ENCODE data around the gene PPP2R3B. TPM values are rescaled to one million over a fixed set of nuclear protein-coding genes. Genes with fewer than 3 reads are reported as not detected.

Gene PPP2R3B
- total RNA-seq, 4 donors from 2014 or later = 7.8 to 27.9 (median 11.6) TPM

GRCh38 chrX:355329-356050 lies 31.2 kb downstream of the PPP2R3B start:
- intact Hi-C loops (cut with DNase I; ENCODE audit: low total_unique reads) (no loop called here), in situ Hi-C loops (cut with MboI; ENCODE audit: low pct_ligation_motif_present in 1 of 4, low pct_unique_long_range_greater_than_20kb in 1 of 4, low sequenced_read_pairs in 3 of 4) (no loop called here)

GRCh38 chrX:353566-354535 lies 32.9 kb downstream of the PPP2R3B start:
- 95 to 100% methylated on average over 3 to 36 of the region's 39 CpGs for WGBS, 2 donors (ENCODE audit: low coverage in 1 of 2)
- intact Hi-C loops (cut with DNase I; ENCODE audit: low total_unique reads) = no loop called here

More at GRCh38 chrX:355329-356050, 31.2 kb downstream of the PPP2R3B start:
- WGBS, 2 donors (ENCODE audit: low coverage in 1 of 2) = 91 to 92% methylated on average over 14 to 35 of the region's 35 CpGs
- TF ChIP-seq EP300 (IDR thresholded peaks at IDR 0.05; ENCODE audit: low read depth) (no peak), POLR2AphosphoS5 (IDR thresholded peaks at IDR 0.05) (no peak), POLR2A (IDR thresholded peaks at IDR 0.05) (no peak)
- TF ChIP-seq, protein P1, sequence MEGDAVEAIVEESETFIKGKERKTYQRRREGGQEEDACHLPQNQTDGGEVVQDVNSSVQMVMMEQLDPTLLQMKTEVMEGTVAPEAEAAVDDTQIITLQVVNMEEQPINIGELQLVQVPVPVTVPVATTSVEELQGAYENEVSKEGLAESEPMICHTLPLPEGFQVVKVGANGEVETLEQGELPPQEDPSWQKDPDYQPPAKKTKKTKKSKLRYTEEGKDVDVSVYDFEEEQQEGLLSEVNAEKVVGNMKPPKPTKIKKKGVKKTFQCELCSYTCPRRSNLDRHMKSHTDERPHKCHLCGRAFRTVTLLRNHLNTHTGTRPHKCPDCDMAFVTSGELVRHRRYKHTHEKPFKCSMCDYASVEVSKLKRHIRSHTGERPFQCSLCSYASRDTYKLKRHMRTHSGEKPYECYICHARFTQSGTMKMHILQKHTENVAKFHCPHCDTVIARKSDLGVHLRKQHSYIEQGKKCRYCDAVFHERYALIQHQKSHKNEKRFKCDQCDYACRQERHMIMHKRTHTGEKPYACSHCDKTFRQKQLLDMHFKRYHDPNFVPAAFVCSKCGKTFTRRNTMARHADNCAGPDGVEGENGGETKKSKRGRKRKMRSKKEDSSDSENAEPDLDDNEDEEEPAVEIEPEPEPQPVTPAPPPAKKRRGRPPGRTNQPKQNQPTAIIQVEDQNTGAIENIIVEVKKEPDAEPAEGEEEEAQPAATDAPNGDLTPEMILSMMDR (IDR thresholded peaks at IDR 0.05) = no peak
- H3K4me3 ChIP-seq = no peak overlapping the region
- H3K36me3 ChIP-seq = peaks cover 0 to 4% (median under 1%) of the 10 kb centered on the region in 4 donors
- H3K4me1 ChIP-seq = no peaks in the 10 kb centered on the region
- no peak overlapping the region for H3K27ac ChIP-seq
- peaks cover 6 to 9% of the 10 kb centered on the region in 2 donors for H3K9me3 ChIP-seq
- no peak for DNase-seq
- H3K27me3 ChIP-seq = no peaks in the 10 kb centered on the region

DNA sequence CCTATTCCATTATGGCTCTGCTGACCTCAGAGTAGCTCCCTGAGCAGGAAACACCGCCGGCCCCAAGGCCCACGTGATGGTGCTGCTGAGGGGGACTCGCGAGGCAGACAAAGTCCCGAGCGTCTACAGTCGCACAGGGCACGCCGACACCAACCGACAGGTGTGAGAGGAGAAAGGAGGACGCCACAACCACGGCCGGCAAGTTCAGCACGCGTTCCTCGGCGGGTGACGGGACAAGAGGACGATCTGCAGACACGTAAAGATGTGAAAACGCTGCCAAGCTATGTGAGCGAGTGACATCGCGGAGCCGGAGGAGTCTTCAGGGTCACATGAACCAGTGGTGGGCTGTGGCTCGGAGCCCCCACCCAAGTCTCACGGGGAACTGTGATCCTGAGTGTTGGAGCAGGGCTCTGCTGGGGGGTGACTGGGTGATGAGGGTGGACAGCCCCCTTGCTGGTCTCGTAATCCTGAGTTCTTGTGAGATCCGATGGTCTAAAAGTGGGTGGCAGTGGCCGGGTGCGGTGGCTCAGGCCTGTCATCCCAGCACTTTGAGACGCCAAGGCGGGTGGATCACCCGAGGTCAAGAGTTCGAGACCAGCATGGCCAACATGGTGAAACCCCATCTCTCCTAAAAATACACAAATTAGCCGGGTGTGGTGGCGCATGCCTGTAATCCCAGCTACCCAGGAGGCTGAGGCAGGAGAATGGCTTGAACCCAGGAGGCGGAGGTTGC lies 34.0 kb downstream of the PPP2R3B start:
- H3K4me1 ChIP-seq = no peaks in the 10 kb centered on the region
- TF ChIP-seq EP300 (IDR thresholded peaks at IDR 0.05; ENCODE audit: low read depth) (no peak), POLR2A (IDR thresholded peaks at IDR 0.05) (no peak), POLR2AphosphoS5 (IDR thresholded peaks at IDR 0.05) (no peak)
- TF ChIP-seq, protein P1 (IDR thresholded peaks at IDR 0.05) = no peak
- H3K4me3 ChIP-seq = no peak overlapping the region
- in situ Hi-C loops (cut with MboI; ENCODE audit: low pct_ligation_motif_present in 1 of 4, low pct_unique_long_range_greater_than_20kb in 1 of 4, low sequenced_read_pairs in 3 of 4) = no loop called here
- no peak overlapping the region for H3K27ac ChIP-seq
- H3K9me3 ChIP-seq = no peaks in the 10 kb centered on the region
- intact Hi-C loops (cut with DNase I; ENCODE audit: low total_unique reads) = no loop called here
- H3K36me3 ChIP-seq = no peaks in the 10 kb centered on the region
- H3K27me3 ChIP-seq = no peaks in the 10 kb centered on the region
- no peak for DNase-seq
- WGBS, 2 donors (ENCODE audit: low coverage in 1 of 2) = 93 to 95% methylated on average over 3 to 37 of the region's 39 CpGs

More at GRCh38 chrX:353566-354535, 32.9 kb downstream of the PPP2R3B start:
- H3K27me3 ChIP-seq = no peaks in the 10 kb centered on the region
- no peaks in the 10 kb centered on the region for H3K4me1 ChIP-seq
- TF ChIP-seq EP300 (IDR thresholded peaks at IDR 0.05; ENCODE audit: low read depth) (no peak), POLR2AphosphoS5 (IDR thresholded peaks at IDR 0.05) (no peak), POLR2A (IDR thresholded peaks at IDR 0.05) (no peak)
- TF ChIP-seq, protein P1 (IDR thresholded peaks at IDR 0.05) = no peak
- no peak overlapping the region for H3K27ac ChIP-seq
- H3K4me3 ChIP-seq = no peak overlapping the region
- H3K36me3 ChIP-seq = no peaks in the 10 kb centered on the region
- DNase-seq = no peak
- no peaks in the 10 kb centered on the region for H3K9me3 ChIP-seq
- in situ Hi-C loops (cut with MboI; ENCODE audit: low pct_ligation_motif_present in 1 of 4, low pct_unique_long_range_greater_than_20kb in 1 of 4, low sequenced_read_pairs in 3 of 4) = no loop called here
